Fibroblast of lung (primary cell): Measurements from ENCODE around the gene ALPK1. TPM values are rescaled to one million over a fixed set of nuclear protein-coding genes. Genes with fewer than 3 reads are reported as not detected.

Experiments used
- DNase-seq, 2 donors: peaks; one replicate each; pipeline versions ENCODE4 v3.0.0 to v3.0.0-alpha.2; 2010; ENCODE audit warnings: low read depth in 2 of 2
- H2AFZ ChIP-seq: 2 replicates; pipeline ENCODE4 v1.5.1; 2012; ENCODE audit warnings: low read length, control low read depth, inconsistent platforms
- H3K27ac ChIP-seq: 2 replicates; pipeline ENCODE4 v1.5.1; 2011; ENCODE audit warnings: low read length, control low read depth; ENCODE audit not compliant: insufficient read depth
- H3K27me3 ChIP-seq: 2 replicates; pipeline ENCODE4 v1.5.1; 2011; ENCODE audit warnings: mild to moderate bottlenecking, low read length; ENCODE audit not compliant: control insufficient read depth, insufficient read depth
- H3K36me3 ChIP-seq: 2 replicates; pipeline ENCODE4 v1.5.1; 2011; ENCODE audit warnings: low read length; ENCODE audit not compliant: control insufficient read depth, insufficient read depth
- H3K4me1 ChIP-seq: 2 replicates; pipeline ENCODE4 v1.5.1; 2011; ENCODE audit warnings: low read length; ENCODE audit not compliant: control insufficient read depth, insufficient read depth; ENCODE audit errors: extremely low read depth
- H3K4me2 ChIP-seq: 2 replicates; pipeline ENCODE4 v1.5.1; 2011; ENCODE audit warnings: low read length, control low read depth; ENCODE audit not compliant: insufficient read depth; ENCODE audit errors: extremely low read depth
- H3K4me3 ChIP-seq, 4 experiments: fragments of 200-600 bp in 1 of 4; sonication (generic) in 1 of 4; replicated peaks in 1 of 4; 2 replicates each; pipeline ENCODE4 v1.5.1; 2011 to 2016; ENCODE audit warnings: low read length in 4 of 4, low read depth in 3 of 4, mild to moderate bottlenecking in 3 of 4, control low read depth in 2 of 4, inconsistent platforms in 1 of 4, mixed read lengths in 1 of 4; ENCODE audit not compliant: insufficient read depth in 1 of 4; ENCODE audit errors: control extremely low read depth in 1 of 4
- H3K79me2 ChIP-seq: 2 replicates; pipeline ENCODE4 v1.5.1; 2012; ENCODE audit warnings: mild to moderate bottlenecking, low read length, inconsistent platforms; ENCODE audit not compliant: control insufficient read depth, insufficient read depth
- H3K9ac ChIP-seq: 2 replicates; pipeline ENCODE4 v1.5.1; 2011; ENCODE audit warnings: mild to moderate bottlenecking, low read length, control low read depth; ENCODE audit not compliant: insufficient read depth
- H3K9me3 ChIP-seq: 2 replicates; pipeline ENCODE4 v1.5.1; 2012; ENCODE audit warnings: low read depth, low read length; ENCODE audit not compliant: control insufficient read depth, insufficient read depth
- H4K20me1 ChIP-seq: 2 replicates; pipeline ENCODE4 v1.5.1; 2011; ENCODE audit warnings: low read length; ENCODE audit not compliant: control insufficient read depth, insufficient read depth; ENCODE audit errors: extremely low read depth
- CTCF ChIP-seq, 2 donors: IDR thresholded peaks in 1 of 2; conservative IDR thresholded peaks in 1 of 2; 1 replicate in 1 of 2; 2 replicates in 1 of 2; pipeline ENCODE4 v1.5.1; 2011 to 2012; ENCODE audit warnings: low read length in 2 of 2, control low read depth in 1 of 2, inconsistent platforms in 1 of 2, low read depth in 1 of 2, mild to moderate bottlenecking in 1 of 2
- EZH2 ChIP-seq: IDR thresholded peaks from 2 replicates; pipeline ENCODE4 v1.5.1; 2012; ENCODE audit warnings: low read length, control low read depth, mild to moderate bottlenecking; ENCODE audit errors: missing control alignments
- polyA plus RNA-seq, 2 donors: library from polyadenylated mRNA; depleted of rRNA in 1 of 2; stranded (reverse) in 1 of 2; unstranded in 1 of 2; fragments of >200 nt; gene quantifications; 2 replicates each; pipeline ENCODE4 v1.2.1, GENCODE V29; 2011 to 2012; ENCODE audit warnings: missing spikeins in 1 of 2
- total RNA-seq: library from RNA; depleted of rRNA; stranded (reverse); fragments of >200 nt; gene quantifications from 2 replicates; pipeline ENCODE4 v1.2.1, GENCODE V29; 2014

The ALPK1 gene
- total and polyA plus RNA-seq, 2 donors (not counting 1 experiment from before 2014, with no cell fraction given) = 9.3 to 50.2 TPM

- no peaks in the 10 kb centered on the region for H3K36me3 ChIP-seq
- H3K9me3 ChIP-seq = no peaks in the 10 kb centered on the region
- TF ChIP-seq CTCF (conservative IDR thresholded peaks at IDR 0.05 in 1 of 2, IDR thresholded peaks at IDR 0.05 in 1 of 2; ENCODE audit: low read depth in 1 of 2, low read length in 2 of 2) = no peak
- TF ChIP-seq EZH2 = no peak
- H2AFZ ChIP-seq = no peak overlapping the region
- no peaks in the 10 kb centered on the region for H3K4me1 ChIP-seq
- no peak overlapping the region for H3K9ac ChIP-seq
- peak in 1 of 2 donors; percentile 35 for DNase-seq
- no peak overlapping the region for H3K27ac ChIP-seq
- no peak overlapping the region for H3K4me3 ChIP-seq
- no peaks in the 10 kb centered on the region for H3K79me2 ChIP-seq
- H3K27me3 ChIP-seq = no peaks in the 10 kb centered on the region
- no peak overlapping the region for H3K4me2 ChIP-seq
- H4K20me1 ChIP-seq = no peaks in the 10 kb centered on the region
Observed at GRCh38 chr4:112423591-112423990, 126.4 kb downstream of the ALPK1 start.

- DNase-seq = no peak
- Histone ChIP-seq H3K9me3 (no peaks in the 10 kb centered on the region), H3K79me2 (no peaks in the 10 kb centered on the region), H3K9ac (no peak overlapping the region), H4K20me1 (no peaks in the 10 kb centered on the region), H3K36me3 (no peaks in the 10 kb centered on the region), H3K4me3 (no peak overlapping the region), H3K27me3 (no peaks in the 10 kb centered on the region), H2AFZ (no peak overlapping the region), H3K4me1 (no peaks in the 10 kb centered on the region), H3K4me2 (no peak overlapping the region), H3K27ac (no peak overlapping the region)
- TF ChIP-seq EZH2 (no peak), CTCF (conservative IDR thresholded peaks at IDR 0.05 in 1 of 2, IDR thresholded peaks at IDR 0.05 in 1 of 2; ENCODE audit: low read depth in 1 of 2, low read length in 2 of 2) (no peak)
Observed at GRCh38 chr4:112425823-112426222, 128.7 kb downstream of the ALPK1 start.

- Histone ChIP-seq H3K79me2 (no peaks in the 10 kb centered on the region), H3K9me3 (no peaks in the 10 kb centered on the region), H3K9ac (no peak overlapping the region), H3K27me3 (no peaks in the 10 kb centered on the region), H3K27ac (no peak overlapping the region), H3K4me3 (no peak overlapping the region), H3K4me2 (no peak overlapping the region), H2AFZ (no peak overlapping the region), H3K36me3 (no peaks in the 10 kb centered on the region), H4K20me1 (no peaks in the 10 kb centered on the region), H3K4me1 (no peaks in the 10 kb centered on the region)
- TF ChIP-seq EZH2 (no peak), CTCF (conservative IDR thresholded peaks at IDR 0.05 in 1 of 2, IDR thresholded peaks at IDR 0.05 in 1 of 2; ENCODE audit: low read depth in 1 of 2, low read length in 2 of 2) (no peak)
- no peak for DNase-seq
Observed at GRCh38 chr4:112426416-112426815, 129.2 kb downstream of the ALPK1 start.
